GM13976 (cell line): Measurements from ENCODE around the gene TIAM2.

Source experiments
- DNase-seq: peaks from one replicate; pipeline ENCODE4 v3.0.0; 2012; ENCODE audit warnings: low spot score
- CTCF ChIP-seq: IDR thresholded peaks from 2 replicates; pipeline ENCODE4 v1.5.1; 2012; ENCODE audit warnings: borderline replicate concordance, mild to moderate bottlenecking; ENCODE audit not compliant: insufficient read depth; ENCODE audit errors: extremely low read depth, missing control alignments, control extremely low read depth
- in situ Hi-C: fragments of 300-500 bp; cut with MboI; formaldehyde crosslinking; loops from one replicate; pipeline ENCODE4 v1.12.0; 2022; ENCODE audit warnings: low sequenced_read_pairs, mixed read lengths, inconsistent platforms; ENCODE audit not compliant: unreplicated experiment

Gene TIAM2

DNA sequence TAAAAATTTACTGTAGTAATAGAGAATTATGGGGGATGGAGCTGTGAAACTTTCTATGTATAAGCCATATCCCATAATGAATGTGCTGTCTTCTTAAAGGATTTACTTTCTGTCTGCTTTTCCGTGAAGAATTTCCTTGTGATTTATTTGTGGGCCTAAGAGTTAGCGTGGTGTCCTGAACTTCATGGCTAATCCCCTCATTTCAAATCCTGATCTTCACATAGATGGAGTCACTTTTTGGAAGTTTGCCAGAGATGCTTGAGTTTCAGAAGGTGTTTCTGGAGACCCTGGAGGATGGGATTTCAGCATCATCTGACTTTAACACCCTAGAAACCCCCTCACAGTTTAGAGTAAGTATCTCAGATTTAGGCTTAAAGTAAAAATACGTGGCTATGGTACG is 249.3 kb downstream of the TIAM2 start:
- in situ Hi-C loops: loop anchor here (10.0 kb wide), 1 partner anchor 320 kb away; no protein-coding TSS in a partner anchor
- TF ChIP-seq CTCF: no peak
- no peak for DNase-seq

DNA sequence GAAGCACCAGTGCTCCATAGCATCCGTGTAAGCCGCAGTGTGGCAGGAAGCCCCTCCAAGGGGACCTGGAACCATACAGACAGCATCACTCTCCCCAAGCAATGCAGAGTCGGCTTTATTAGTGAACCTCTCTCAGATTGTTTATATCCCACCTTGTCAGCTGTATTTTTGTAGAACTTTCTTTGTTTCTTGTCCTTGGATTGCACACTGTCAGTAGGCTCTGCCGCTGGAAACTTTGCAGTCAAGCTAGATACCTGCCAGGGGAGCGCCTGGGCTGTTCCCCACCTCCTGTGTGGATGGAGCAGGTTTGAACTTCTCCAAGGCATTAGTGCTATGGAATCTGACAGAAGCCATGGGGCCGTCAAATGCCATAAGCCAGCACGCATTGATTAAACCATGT is 250.1 kb downstream of the TIAM2 start:
- no peak for TF ChIP-seq CTCF
- in situ Hi-C loops: loop anchor here (10.0 kb wide), 1 partner anchor 320 kb away; no protein-coding TSS in a partner anchor

DNA sequence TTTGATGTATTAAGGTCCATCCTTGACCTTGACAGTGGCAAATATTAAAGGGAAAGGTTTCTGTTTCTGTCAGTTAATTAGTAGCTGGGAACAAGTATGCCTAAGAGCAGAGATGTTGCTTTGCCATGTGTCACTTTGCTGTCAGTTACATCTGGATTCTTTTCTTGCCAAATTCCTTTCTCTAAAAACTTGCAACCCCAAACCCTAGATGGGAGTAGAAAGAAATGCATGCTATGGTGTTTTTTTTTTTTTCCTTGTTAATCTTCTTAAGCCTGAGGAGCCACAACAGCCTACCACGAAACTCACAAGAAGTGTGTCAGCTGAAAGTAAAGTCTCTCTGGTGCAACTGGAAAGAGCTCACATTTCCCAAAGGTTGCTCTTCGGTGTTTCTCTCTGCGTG is 250.7 kb downstream of the TIAM2 start:
- in situ Hi-C loops: loop anchor here (10.0 kb wide), 1 partner anchor 321 kb away; no protein-coding TSS in a partner anchor
- no peak for TF ChIP-seq CTCF
- DNase-seq: no peak

More for the DNA sequence above, 250.1 kb downstream of the TIAM2 start:
- DNase-seq: no peak

- in situ Hi-C loops: loop anchor here (10.0 kb wide), 1 partner anchor 322 kb away; no protein-coding TSS in a partner anchor
- no peak for TF ChIP-seq CTCF
- DNase-seq: no peak
These were observed 251.7 kb downstream of the TIAM2 start for GRCh38 chr6:155246825-155247224.

DNA sequence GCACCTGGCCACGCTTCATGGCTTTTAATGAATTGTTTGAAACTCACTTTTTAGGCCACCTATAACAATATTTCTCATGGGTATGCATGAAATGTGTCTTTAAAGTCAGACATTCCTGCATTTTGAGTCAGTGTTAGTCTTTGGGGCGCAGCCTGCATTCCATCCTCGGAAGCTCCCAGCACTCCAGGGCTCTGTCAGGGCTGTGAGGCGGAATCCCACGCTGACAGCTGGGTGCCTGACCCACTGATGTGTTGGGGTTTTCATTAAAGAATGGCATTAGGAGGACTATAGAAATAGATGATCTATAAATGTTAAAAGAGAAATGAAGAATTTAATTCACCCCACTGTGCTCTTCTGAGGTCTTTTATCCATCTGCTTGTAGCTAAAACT is 252.5 kb downstream of the TIAM2 start:
- in situ Hi-C loops: loop anchor here (10.0 kb wide), 1 partner anchor 323 kb away; no protein-coding TSS in a partner anchor
- no peak for TF ChIP-seq CTCF
- DNase-seq: no peak

- DNase-seq: peak; percentile 76
- TF ChIP-seq CTCF: peak; percentile 68
- in situ Hi-C loops: loop anchor here (10.0 kb wide), 1 partner anchor 324 kb away; no protein-coding TSS in a partner anchor
These were observed 253.2 kb downstream of the TIAM2 start for GRCh38 chr6:155248008-155249001.
